Calu3 (cell line): ENCODE measurements around the gene MPZL1. TPM values are rescaled to one million over a fixed set of nuclear protein-coding genes. Genes with fewer than 3 reads are reported as not detected.

Experiments used
- BruUV-seq: library from RNA; stranded (reverse); fragments of 400-500 nt; replicated peaks from 2 replicates; lab custom pipeline; 2021; lab: Mats Ljungman, UMichigan
- CTCF ChIA-PET: fragments of 300-600 bp; sonication (Branson Sonifier 250); formaldehyde crosslinking; loops from one replicate; lab custom pipeline; 2022; ENCODE audit warnings: antibody characterized with exemption; lab: Charles Lee
- DNase-seq: peaks from one replicate; pipeline ENCODE4 v3.0.0; 2022
- H3K27ac Mint-ChIP-seq: one replicate; pipeline ENCODE4 v1.8.0; 2022; ENCODE audit warnings: mixed read lengths; ENCODE audit not compliant: unreplicated experiment
- H3K27me3 Mint-ChIP-seq: one replicate; pipeline ENCODE4 v1.8.0; 2022; ENCODE audit warnings: mixed read lengths; ENCODE audit not compliant: unreplicated experiment
- H3K36me3 Mint-ChIP-seq: one replicate; pipeline ENCODE4 v1.8.0; 2022; ENCODE audit warnings: mild to moderate bottlenecking, moderate library complexity, mixed read lengths; ENCODE audit not compliant: insufficient read depth, unreplicated experiment
- H3K4me1 Mint-ChIP-seq: one replicate; pipeline ENCODE4 v1.8.0; 2022; ENCODE audit warnings: mild to moderate bottlenecking, low read depth, mixed read lengths; ENCODE audit not compliant: unreplicated experiment
- H3K4me3 Mint-ChIP-seq: one replicate; pipeline ENCODE4 v1.8.0; 2022; ENCODE audit warnings: mild to moderate bottlenecking, low read depth, moderate library complexity, mixed read lengths; ENCODE audit not compliant: unreplicated experiment
- H3K9me3 Mint-ChIP-seq: one replicate; pipeline ENCODE4 v1.8.0; 2022; ENCODE audit warnings: low read depth, mixed read lengths; ENCODE audit not compliant: unreplicated experiment
- CTCF ChIP-seq: fragments of 200-600 bp; IDR thresholded peaks from one replicate; pipeline ENCODE4 v1.8.0; 2022; ENCODE audit warnings: antibody characterized with exemption; ENCODE audit not compliant: unreplicated experiment
- intact Hi-C: fragments of 100-400 bp; cut with micrococcal nuclease; formaldehyde crosslinking; loops from one replicate; pipeline ENCODE4 v1.10.0; 2022; ENCODE audit not compliant: unreplicated experiment
- total RNA-seq: library from RNA; stranded (reverse); gene quantifications from 2 replicates; pipeline ENCODE4 v1.2.3, GENCODE V29; 2022

The MPZL1 gene
- total RNA-seq, 1 experiment from 2014 or later, result 139 TPM

GRCh38 chr1:167776151-167776550 lies 54.4 kb downstream of the MPZL1 start:
- Mint-ChIP-seq H3K4me1 (peaks cover 18% of the 10 kb centered on the region), H3K27me3 (no peaks in the 10 kb centered on the region), H3K36me3 (peaks cover 18% of the 10 kb centered on the region), H3K9me3 (no peaks in the 10 kb centered on the region), H3K4me3 (no peak overlapping the region), H3K27ac (no peak overlapping the region)
- no TSS peak for BruUV-seq
- CTCF ChIA-PET, result interaction anchor here (0.5 kb wide), 1 partner anchor 60 kb away, joined by 3 read pairs; no protein-coding TSS in a partner anchor
- intact Hi-C loops, result no loop called here
- DNase-seq, result no peak
- TF ChIP-seq CTCF, result no peak

GRCh38 chr1:167776616-167777268 lies 55.0 kb downstream of the MPZL1 start:
- no TSS peak for BruUV-seq
- no peak for TF ChIP-seq CTCF
- CTCF ChIA-PET, result no interaction called here
- Mint-ChIP-seq H3K4me3 (no peak overlapping the region), H3K9me3 (no peaks in the 10 kb centered on the region), H3K27ac (no peak overlapping the region), H3K27me3 (no peaks in the 10 kb centered on the region), H3K36me3 (peaks cover 14% of the 10 kb centered on the region), H3K4me1 (peaks cover 18% of the 10 kb centered on the region)
- intact Hi-C loops, result no loop called here
- no peak for DNase-seq

- Mint-ChIP-seq H3K36me3 (peaks cover 11% of the 10 kb centered on the region), H3K9me3 (no peaks in the 10 kb centered on the region), H3K4me1 (peaks cover 18% of the 10 kb centered on the region), H3K4me3 (no peak overlapping the region), H3K27ac (no peak overlapping the region), H3K27me3 (no peaks in the 10 kb centered on the region)
- CTCF ChIA-PET, result no interaction called here
- intact Hi-C loops, result no loop called here
- BruUV-seq, result no TSS peak
- no peak for DNase-seq
- TF ChIP-seq CTCF, result no peak
These were observed 55.5 kb downstream of the MPZL1 start for GRCh38 chr1:167777269-167777650.

GRCh38 chr1:167781558-167781957 lies 59.8 kb downstream of the MPZL1 start:
- Mint-ChIP-seq H3K4me3 (no peak overlapping the region), H3K9me3 (no peaks in the 10 kb centered on the region), H3K4me1 (no peaks in the 10 kb centered on the region), H3K36me3 (peaks cover 14% of the 10 kb centered on the region), H3K27ac (no peak overlapping the region), H3K27me3 (no peaks in the 10 kb centered on the region)
- CTCF ChIA-PET, result interaction anchor here (1.4 kb wide), 1 partner anchor 19 kb away, joined by 4 read pairs; no protein-coding TSS in a partner anchor
- no peak for TF ChIP-seq CTCF
- DNase-seq, result no peak
- BruUV-seq, result no TSS peak
- intact Hi-C loops, result no loop called here
